Hepatocyte (in vitro differentiated cells): ENCODE data around the gene RTL9. TPM values are rescaled to one million over a fixed set of nuclear protein-coding genes. Genes with fewer than 3 reads are reported as not detected.
A peak's percentile ranks its signal among the peaks of the same experiment; 100 is the strongest.

Experiments
- DNase-seq: peaks from one replicate; pipeline ENCODE4 v3.0.0-alpha.2; 2016; ENCODE audit warnings: low spot score
- H2AFZ ChIP-seq: fragments of 200-600 bp; sonication (generic); 2 replicates; pipeline ENCODE4 v1.6.0; 2016; ENCODE audit warnings: antibody characterized with exemption, mild to moderate bottlenecking
- H3K27ac ChIP-seq: fragments of 200-600 bp; sonication (generic); 2 replicates; pipeline ENCODE4 v1.5.1; 2016; ENCODE audit warnings: mild to moderate bottlenecking
- H3K27me3 ChIP-seq: fragments of 200-600 bp; sonication (generic); 2 replicates; pipeline ENCODE4 v1.6.1; 2016
- H3K36me3 ChIP-seq: fragments of 200-600 bp; sonication (generic); replicated peaks from 2 replicates; pipeline ENCODE4 v1.5.1; 2016; ENCODE audit warnings: low read depth; ENCODE audit not compliant: insufficient read depth
- H3K4me1 ChIP-seq: fragments of 200-600 bp; sonication (generic); 2 replicates; pipeline ENCODE4 v1.5.1; 2016; ENCODE audit warnings: mild to moderate bottlenecking, moderate library complexity; ENCODE audit not compliant: insufficient read depth
- H3K4me2 ChIP-seq: fragments of 200-600 bp; sonication (generic); 2 replicates; pipeline ENCODE4 v1.6.0; 2016
- H3K4me3 ChIP-seq: fragments of 200-600 bp; sonication (generic); 2 replicates; pipeline ENCODE4 v1.5.1; 2016; ENCODE audit warnings: mild to moderate bottlenecking
- H3K79me2 ChIP-seq: fragments of 200-600 bp; sonication (generic); 2 replicates; pipeline ENCODE4 v1.6.0; 2017; ENCODE audit warnings: mild to moderate bottlenecking
- H3K9me2 ChIP-seq: fragments of 200-600 bp; sonication (generic); replicated peaks from 2 replicates; pipeline ENCODE4 v1.6.0; 2017; ENCODE audit warnings: mild to moderate bottlenecking; ENCODE audit not compliant: insufficient read depth
- H3K9me3 ChIP-seq: fragments of 200-600 bp; sonication (generic); 2 replicates; pipeline ENCODE4 v1.5.1; 2016; ENCODE audit warnings: low read depth, mild to moderate bottlenecking
- H4K20me1 ChIP-seq: fragments of 200-600 bp; sonication (generic); 2 replicates; pipeline ENCODE4 v1.6.0; 2016; ENCODE audit warnings: mild to moderate bottlenecking; ENCODE audit not compliant: insufficient read depth, poor library complexity, severe bottlenecking
- CTCF ChIP-seq: fragments of 200-600 bp; sonication (generic); IDR thresholded peaks from 2 replicates; pipeline ENCODE4 v1.5.1; 2016; ENCODE audit warnings: antibody characterized with exemption, mild to moderate bottlenecking; ENCODE audit not compliant: poor library complexity
- EZH2 ChIP-seq: fragments of 200-600 bp; sonication (generic); IDR thresholded peaks from 2 replicates; pipeline ENCODE4 v1.6.1; 2016; ENCODE audit warnings: antibody characterized with exemption, mild to moderate bottlenecking, borderline replicate concordance
- EZH2phosphoT487 ChIP-seq: fragments of 200-600 bp; sonication (generic); IDR thresholded peaks from one replicate; pipeline ENCODE4 v1.6.1; 2018; ENCODE audit warnings: antibody characterized with exemption, mild to moderate bottlenecking, low read depth, moderate library complexity; ENCODE audit not compliant: unreplicated experiment, severe bottlenecking
- WGBS: methylation state at CpG from one replicate; pipeline ENCODE4 v1.1.6; 2016; ENCODE audit warnings: low lambda C conversion rate; ENCODE audit errors: missing lambda C conversion rate; 5-methylcytosine and 5-hydroxymethylcytosine counted together
- polyA plus RNA-seq: library from polyadenylated mRNA; unstranded; fragments of >200 nt; fragmentation: Nextera tagmentation; extraction: Ambion mirVana; gene quantifications from 2 replicates; pipeline ENCODE4 v1.2.1, GENCODE V29; 2016
- total RNA-seq: library from RNA; depleted of rRNA; stranded (reverse); fragments of >200 nt; gene quantifications from 2 replicates; pipeline ENCODE4 v1.2.3, GENCODE V29; 2014

The RTL9 gene
- total and polyA plus RNA-seq, 2 experiments from 2014 or later, result 0.65 to 2.9 TPM

GRCh38 chrX:110317820-110318663 is 40.6 kb upstream of the RTL9 start, which contains the start of gene AMMECR1:
Gene AMMECR1, minus strand, starts transcription at chrX:110318085. Its CDS starts 14 bp downstream, at chrX:110318071.
- Histone ChIP-seq H3K4me3 (peak within 1 kb of the TSS; percentile 84), H4K20me1 (no peaks in the 10 kb centered on the region), H3K4me1 (peaks cover 9% of the 10 kb centered on the region), H3K9me3 (no peaks in the 10 kb centered on the region), H2AFZ (peak within 1 kb of the TSS; percentile 69), H3K9me2 (no peaks in the 10 kb centered on the region), H3K36me3 (no peaks in the 10 kb centered on the region), H3K79me2 (peaks cover 42% of the 10 kb centered on the region), H3K27ac (peak within 1 kb of the TSS; percentile 98), H3K27me3 (no peaks in the 10 kb centered on the region), H3K4me2 (peak within 1 kb of the TSS; percentile 74)
- TF ChIP-seq EZH2phosphoT487 (no peak), CTCF (no peak), EZH2 (no peak)
- DNase-seq, result peak; percentile 90
- WGBS, result 46% methylated on average over 60 of the region's 78 CpGs

GRCh38 chrX:110318664-110318968 is 40.0 kb upstream of the RTL9 start:
- Histone ChIP-seq H3K27ac (peak overlapping the region; percentile 98), H3K9me3 (no peaks in the 10 kb centered on the region), H3K79me2 (peaks cover 37% of the 10 kb centered on the region)

GRCh38 chrX:110320381-110320987 is 38.2 kb upstream of the RTL9 start:
- Histone ChIP-seq H3K79me2 (peaks cover 18% of the 10 kb centered on the region), H3K9me2 (no peaks in the 10 kb centered on the region), H3K4me1 (peaks cover 9% of the 10 kb centered on the region), H3K27ac (no peak overlapping the region), H3K4me3 (no peak overlapping the region), H4K20me1 (no peaks in the 10 kb centered on the region), H2AFZ (no peak overlapping the region), H3K36me3 (no peaks in the 10 kb centered on the region), H3K4me2 (no peak overlapping the region), H3K9me3 (peaks cover 2% of the 10 kb centered on the region), H3K27me3 (no peaks in the 10 kb centered on the region)
- 58% methylated on average over 3 of the region's 3 CpGs for whole genome bisulfite sequencing
- TF ChIP-seq EZH2, result no peak
- no peak for TF ChIP-seq CTCF
- TF ChIP-seq EZH2phosphoT487, result no peak
- DNase-seq, result no peak

More at GRCh38 chrX:110318664-110318968, 40.0 kb upstream of the RTL9 start:
- Histone ChIP-seq H3K36me3 (no peaks in the 10 kb centered on the region), H3K4me3 (peak overlapping the region; percentile 70), H3K4me2 (peak overlapping the region; percentile 68), H3K27me3 (no peaks in the 10 kb centered on the region), H4K20me1 (no peaks in the 10 kb centered on the region), H3K4me1 (peaks cover 9% of the 10 kb centered on the region), H2AFZ (peak overlapping the region; percentile 62), H3K9me2 (no peaks in the 10 kb centered on the region)
- TF ChIP-seq EZH2 (no peak), EZH2phosphoT487 (no peak), CTCF (no peak)
- 39% methylated on average over 4 of the region's 4 CpGs for WGBS
- DNase-seq, result no peak
